GM18951 (cell line): ENCODE data around the gene AKAP13.

Source experiments
- POLR2A ChIP-seq: IDR thresholded peaks from 4 replicates; pipeline ENCODE4 v1.6.1; 2011; ENCODE audit warnings: mild to moderate bottlenecking; ENCODE audit not compliant: insufficient read length, insufficient read depth; ENCODE audit errors: extremely low read depth
- in situ Hi-C: fragments of 300-500 bp; cut with MboI; formaldehyde crosslinking; loops from one replicate; pipeline ENCODE4 v1.12.0; 2022; ENCODE audit warnings: low sequenced_read_pairs, mixed read lengths, inconsistent platforms; ENCODE audit not compliant: unreplicated experiment

Gene AKAP13

DNA sequence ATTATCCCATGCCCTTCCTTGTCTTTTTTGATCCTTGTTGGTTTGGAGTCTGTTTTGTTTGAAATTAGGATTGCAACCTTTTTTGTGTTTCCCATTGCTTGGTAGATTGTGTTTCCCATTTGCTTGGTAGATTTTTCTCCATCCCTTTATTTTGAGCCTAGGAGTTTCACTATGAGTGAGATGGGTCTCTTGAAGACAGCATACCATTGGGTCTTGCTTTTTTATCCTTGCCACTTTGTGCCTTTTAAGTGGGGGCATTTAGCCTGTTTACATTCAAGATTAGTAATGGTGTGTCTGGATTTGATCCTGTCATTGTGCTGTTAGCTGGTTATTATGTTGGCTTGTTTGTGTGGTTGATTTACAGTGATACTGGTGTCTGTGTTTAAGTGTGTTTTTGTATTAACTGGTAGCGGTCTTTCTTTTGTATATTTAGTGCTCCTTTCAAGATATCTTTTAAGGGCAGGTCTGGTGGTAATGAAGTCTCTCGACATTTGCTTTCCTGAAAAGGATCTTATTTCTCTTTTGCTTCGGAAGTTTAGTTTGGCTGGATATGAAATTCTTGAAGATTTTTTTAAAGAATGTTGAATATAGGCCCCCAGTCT, 70.8 kb downstream of the AKAP13 start:
- TF ChIP-seq POLR2A = no peak
- in situ Hi-C loops = no loop called here

DNA sequence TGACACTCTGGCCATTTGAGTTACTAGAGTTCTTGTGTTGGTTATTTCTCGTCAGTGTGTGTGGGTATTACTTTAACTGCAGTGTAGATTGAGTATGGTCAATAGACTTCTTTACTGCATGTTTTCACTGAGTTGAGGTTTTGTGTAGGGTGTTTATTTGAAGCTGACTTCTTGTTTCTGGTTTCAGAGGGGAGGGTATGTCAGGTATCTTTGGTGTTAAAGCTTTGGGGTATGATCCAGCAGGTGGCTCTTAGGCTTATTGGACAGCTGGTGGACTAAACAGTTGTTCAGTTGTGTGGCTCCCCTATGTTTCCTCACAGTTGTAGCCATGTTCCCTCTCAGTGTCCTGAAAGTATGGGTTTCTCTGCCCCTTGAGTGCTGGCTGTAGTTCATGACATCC, 72.0 kb downstream of the AKAP13 start:
- in situ Hi-C loops = no loop called here
- TF ChIP-seq POLR2A = no peak

DNA sequence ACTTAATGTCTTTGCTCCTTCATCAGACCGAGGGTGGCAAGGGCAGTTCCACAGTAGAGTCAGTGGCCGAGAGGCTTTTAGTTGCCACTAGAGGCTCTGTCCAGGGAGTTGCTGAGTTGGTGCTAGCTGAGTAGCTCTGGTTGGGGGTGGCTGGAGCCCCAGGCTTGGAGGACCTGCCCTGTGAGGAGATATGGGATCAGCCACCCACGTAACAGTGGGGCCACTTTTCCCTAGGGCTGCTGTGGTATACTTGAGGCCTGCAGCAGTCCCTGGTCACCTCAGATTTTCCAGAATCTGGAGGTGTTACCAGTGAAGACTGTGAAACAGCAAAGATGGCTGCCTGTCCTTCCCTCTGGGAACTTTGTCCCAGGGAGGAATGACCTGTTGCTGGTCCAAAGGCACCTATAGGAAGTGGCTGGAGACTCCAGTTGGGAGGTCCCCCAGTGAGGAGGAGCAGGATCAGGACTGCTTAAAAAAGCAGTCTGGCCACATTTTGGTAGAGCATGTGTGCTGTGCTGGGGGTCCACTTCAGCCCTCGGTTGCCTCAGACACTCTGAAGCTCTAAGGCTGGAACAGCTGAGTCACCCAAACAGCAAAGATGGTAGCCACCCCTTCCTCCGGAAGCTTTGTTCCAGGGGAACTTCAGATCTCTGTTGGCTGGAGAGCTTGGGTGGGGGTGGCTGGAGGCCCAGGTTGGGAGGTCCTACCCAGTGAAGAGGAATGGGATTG, 72.9 kb downstream of the AKAP13 start:
- in situ Hi-C loops = no loop called here
- TF ChIP-seq POLR2A = no peak

DNA sequence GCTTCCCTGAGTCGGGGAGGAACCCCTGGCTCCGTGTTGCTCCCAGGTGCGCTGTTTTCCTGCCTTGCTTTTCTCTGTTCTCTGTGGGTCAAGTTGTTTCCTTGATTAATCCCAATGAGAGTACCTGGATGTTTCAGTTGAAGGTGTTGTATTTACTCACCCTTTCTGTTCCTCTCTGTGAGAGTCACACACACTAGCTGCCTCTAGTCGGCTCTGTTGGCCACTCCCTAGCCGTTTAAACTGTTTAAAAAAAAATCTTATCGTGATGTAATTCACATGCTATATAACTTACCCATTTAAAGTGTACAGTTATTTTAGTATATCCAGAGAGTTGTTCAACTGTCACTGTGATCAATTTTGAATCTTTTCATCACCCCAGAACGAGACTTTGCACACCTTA, 74.0 kb downstream of the AKAP13 start:
- in situ Hi-C loops = no loop called here

DNA sequence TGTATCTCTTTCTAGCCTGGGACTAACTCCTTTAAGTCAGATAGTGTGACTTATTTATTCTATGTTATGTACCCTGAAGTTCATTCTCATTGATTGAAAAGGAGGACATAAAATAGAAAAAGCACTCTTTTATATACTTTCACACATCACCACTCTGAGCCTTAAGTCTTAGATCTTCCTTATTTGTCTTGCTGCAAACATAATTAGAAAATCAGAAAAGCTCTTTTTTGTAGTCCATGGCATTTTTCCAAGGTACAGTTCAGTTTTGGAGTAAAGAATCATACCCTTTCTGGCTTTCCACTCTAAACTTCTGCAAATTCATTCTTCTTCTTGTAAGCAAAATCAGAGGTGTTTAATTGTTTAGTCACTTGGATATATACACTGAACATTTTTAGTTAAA, 75.5 kb downstream of the AKAP13 start:
- TF ChIP-seq POLR2A = no peak
- in situ Hi-C loops = no loop called here

More for the DNA sequence above, 74.0 kb downstream of the AKAP13 start:
- no peak for TF ChIP-seq POLR2A

DNA sequence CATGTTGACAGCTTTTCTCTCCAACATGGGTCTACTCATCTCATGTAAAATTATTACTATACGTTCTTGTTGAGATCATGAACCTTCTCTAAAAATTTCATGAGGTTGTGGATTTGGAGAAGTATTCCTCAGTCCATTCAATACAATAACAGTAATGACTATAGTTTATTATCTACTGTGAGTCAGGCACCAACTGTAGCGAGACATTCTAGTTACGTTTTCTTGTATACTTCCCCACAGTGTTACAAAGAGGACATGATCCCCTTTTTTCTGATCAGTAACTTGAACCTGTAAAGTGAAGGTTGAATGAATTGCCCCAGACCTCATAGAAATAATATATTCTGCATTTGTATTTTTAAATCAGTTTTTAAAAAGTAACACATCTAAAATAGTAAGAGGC, 76.4 kb downstream of the AKAP13 start:
- in situ Hi-C loops = no loop called here
- TF ChIP-seq POLR2A = no peak

DNA sequence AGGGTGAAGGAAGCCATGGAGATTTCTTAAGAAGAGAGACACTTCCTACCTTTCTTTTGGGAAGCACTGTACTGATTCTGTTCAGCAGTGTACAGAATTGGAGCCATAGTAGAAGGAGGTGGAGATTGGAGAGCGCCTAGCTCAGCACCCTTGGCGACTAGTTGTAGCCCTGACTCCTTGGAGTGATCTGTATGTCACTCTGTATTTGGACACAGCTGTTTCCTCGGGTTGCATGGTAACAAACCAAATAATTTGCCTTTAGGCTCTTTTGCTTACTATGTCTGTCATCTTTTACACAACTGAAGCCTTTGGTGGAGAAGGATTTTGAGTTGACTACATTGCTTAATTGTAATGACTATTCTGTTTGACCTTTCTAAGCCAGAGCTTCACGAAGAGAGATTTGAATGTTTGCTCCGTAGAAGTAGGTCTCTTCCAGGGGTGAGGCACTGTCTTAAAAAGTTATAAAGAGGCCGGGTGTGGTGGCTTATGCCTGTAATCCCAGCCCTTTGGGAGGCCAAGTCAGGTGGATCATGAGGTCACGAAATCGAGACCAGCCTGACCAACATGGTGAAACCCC, 77.1 kb downstream of the AKAP13 start:
- in situ Hi-C loops = no loop called here
- no peak for TF ChIP-seq POLR2A

DNA sequence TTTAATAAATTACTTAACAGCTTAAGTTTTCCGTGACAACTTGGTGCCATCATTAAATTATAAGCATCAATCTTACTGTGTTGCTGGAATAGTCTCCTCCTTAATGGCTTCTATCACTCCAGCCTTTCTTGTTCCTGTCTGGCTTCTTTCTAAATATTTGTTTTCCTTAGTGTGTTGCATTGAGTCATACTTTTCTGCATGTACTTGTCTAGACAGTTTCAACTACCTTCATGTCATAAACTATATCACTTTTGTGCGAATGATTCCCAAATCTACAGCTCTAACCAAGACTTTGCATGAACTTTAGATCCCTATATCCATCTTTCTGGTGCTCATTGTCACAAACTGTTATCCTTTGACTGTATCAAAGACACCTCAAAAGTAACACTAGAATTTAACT, 78.4 kb downstream of the AKAP13 start:
- in situ Hi-C loops = no loop called here
- TF ChIP-seq POLR2A = no peak

DNA sequence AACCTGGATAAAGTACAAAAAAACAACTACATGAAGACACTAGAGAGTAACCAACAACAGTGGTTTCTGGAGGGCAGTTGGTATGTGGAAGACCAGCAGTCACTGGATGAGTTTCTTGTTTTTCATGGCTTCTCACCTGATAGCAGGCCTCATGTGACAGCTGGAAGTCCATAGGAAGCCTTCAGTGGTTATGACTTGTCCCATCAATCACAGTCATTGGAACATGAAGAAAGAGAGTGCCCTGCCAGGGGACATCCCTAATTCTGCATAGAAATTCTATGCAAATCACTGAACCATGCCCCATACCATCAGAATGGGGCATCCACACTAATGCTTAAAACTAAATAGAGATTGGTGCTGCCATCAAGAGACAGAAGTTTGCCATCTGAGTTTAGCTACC, 81.6 kb downstream of the AKAP13 start:
- no peak for TF ChIP-seq POLR2A
- in situ Hi-C loops = no loop called here

DNA sequence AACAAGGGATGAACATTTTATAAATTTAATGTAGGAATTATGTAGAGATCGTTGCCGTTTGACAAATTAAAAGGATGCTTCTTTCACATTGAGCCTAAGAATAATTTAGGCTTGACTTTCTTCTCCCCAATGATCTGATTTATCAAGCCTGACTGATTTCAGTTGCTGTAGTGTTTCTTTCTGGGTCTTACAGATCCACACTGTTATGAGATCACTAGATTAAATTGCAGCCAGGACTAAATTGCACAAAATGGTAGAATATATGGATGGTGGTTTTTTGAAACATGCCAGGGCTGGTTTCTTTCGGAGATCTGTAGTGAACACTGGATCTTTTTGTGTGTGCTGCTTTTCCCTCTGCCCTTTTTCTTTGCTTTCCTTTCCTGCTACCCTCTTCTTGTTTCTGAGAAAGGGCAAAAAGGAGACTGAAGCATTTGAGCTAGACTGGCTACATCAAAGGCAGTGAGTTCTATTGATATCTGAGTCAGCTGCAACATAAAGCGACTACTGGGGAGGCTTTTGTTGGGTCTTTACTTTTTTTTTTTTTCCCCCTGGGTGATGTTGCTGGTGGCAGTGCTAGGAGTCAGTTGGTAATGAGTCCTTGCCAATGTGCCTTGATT, 83.0 kb downstream of the AKAP13 start:
- no peak for TF ChIP-seq POLR2A
- in situ Hi-C loops = no loop called here

DNA sequence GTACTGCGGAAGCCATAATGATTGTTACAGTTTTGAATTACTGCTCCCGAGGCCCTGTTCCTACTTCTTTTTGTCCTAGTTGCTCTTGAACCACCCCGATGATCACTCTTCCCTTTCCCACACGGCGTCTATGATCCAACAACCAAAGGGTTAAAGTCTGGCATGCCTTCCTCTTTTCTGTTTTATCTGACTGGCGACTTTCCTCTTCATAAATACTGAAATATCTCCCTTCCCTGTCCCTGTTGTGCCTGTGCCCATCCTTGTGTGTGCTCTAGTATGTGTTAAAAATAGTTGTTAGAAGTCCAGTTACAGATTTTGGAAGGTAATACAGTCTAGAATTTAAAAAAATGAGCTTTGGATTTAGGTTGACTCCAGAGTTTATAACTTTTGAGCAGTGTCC, 83.6 kb downstream of the AKAP13 start:
- TF ChIP-seq POLR2A = no peak
- in situ Hi-C loops = no loop called here

DNA sequence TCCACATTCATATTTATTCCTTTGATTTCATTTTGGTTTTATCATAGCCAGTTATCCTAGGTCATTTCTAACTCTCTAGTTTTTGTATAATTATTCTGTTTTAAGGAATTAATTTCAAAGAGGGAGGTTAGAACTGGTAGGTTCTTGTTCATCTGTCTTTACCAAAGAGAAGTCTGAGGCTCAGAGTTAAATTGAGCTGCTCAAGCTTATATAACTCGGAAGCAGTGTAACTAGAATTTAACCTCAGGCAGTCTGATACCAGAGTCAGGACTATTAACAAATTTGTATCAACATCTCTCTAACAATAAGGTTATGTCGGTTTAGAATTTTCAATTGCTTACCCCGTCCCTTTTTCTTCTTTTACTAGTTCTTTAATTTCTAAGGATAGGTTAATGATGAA, 84.1 kb downstream of the AKAP13 start:
- in situ Hi-C loops = no loop called here

DNA sequence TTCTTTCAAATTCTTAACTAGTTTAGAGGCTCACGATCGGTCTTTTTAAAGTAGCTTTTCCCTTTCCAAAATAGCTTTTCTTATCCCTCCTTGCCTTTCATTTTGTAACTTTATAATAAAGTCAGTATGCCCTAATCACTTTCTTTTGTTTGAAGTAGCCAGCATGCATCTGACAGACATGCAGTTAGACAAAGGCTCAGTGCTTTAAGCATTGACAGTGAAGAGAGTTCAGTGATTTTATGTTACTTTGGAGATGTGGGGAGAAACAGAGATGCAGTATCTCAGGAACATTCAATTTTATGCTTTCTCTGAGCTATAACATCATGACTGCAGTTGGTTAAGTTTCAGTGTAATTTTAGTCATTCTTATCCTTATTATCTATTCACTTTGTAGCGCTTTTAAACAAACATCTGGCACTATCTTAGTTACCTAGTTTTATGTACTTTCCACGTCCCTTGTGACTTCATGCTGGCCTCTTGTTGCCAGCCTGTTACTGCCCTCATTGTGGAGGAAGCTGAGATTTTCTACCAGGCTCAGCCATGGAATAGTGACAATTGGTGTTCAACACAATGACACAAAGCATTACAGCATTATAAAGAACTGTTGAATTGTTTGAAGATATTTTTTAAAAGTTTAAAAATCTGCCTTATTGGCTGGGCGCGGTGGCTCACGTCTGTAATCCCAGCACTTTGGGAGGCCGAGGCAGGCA, 90.3 kb downstream of the AKAP13 start:
- no peak for TF ChIP-seq POLR2A
- in situ Hi-C loops = no loop called here

More for the DNA sequence above, 84.1 kb downstream of the AKAP13 start:
- no peak for TF ChIP-seq POLR2A
